HFF-Myc (cell line): ENCODE data around the gene HORMAD2.
"Not testable (repeated sequence)": the region's sequence is repeated elsewhere in the genome, so short reads cannot be mapped to it uniquely, and the experiment has no call there.

Source experiments
- DNase-seq: peaks from one replicate; pipeline ENCODE4 v3.0.0-alpha.2; 2011; ENCODE audit warnings: low read depth; ENCODE audit errors: extremely low read depth
- H3K4me3 ChIP-seq: replicated peaks from 2 replicates; pipeline ENCODE4 v1.5.1; 2011; ENCODE audit warnings: low read depth, mild to moderate bottlenecking, control low read depth, low read length
- CTCF ChIP-seq: IDR thresholded peaks from 2 replicates; pipeline ENCODE4 v1.5.1; 2012; ENCODE audit warnings: mild to moderate bottlenecking, low read depth, low read length, control low read depth; ENCODE audit errors: missing control alignments

Gene HORMAD2

GRCh38 chr22:30097861-30098260, 17.6 kb downstream of the HORMAD2 start:
- no peak for TF ChIP-seq CTCF
- no peak for DNase-seq
- H3K4me3 ChIP-seq, result no peak overlapping the region

- not testable (repeated sequence) for H3K4me3 ChIP-seq, DNase-seq
Observed at GRCh38 chr22:30100770-30101169, 20.5 kb downstream of the HORMAD2 start.

- no peak for DNase-seq
- H3K4me3 ChIP-seq, result no peak overlapping the region
- no peak for TF ChIP-seq CTCF
Observed at GRCh38 chr22:30104501-30105156, 24.4 kb downstream of the HORMAD2 start.

DNA sequence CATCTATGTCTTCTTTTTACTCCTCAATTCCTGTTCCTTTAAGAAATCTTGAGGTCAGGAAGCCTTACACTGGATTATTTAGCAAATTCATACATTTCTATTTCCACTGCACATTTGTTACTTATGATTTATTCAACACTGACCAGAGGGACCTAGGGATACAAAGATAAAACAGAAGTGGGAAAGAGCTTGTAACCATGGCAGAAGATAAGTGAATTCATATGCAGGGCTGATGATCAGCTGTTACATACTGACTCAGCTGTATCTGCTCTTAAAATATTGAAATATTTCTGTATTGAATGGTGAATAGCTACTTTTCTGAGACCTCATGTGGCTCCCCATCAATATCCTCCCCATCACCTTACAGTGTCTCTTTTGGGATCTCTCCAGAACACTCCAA, 25.2 kb downstream of the HORMAD2 start:
- no peak for DNase-seq
- TF ChIP-seq CTCF, result no peak
- H3K4me3 ChIP-seq, result no peak overlapping the region

GRCh38 chr22:30113494-30113893, 33.2 kb downstream of the HORMAD2 start:
- DNase-seq, result no peak
- TF ChIP-seq CTCF, result no peak
- no peak overlapping the region for H3K4me3 ChIP-seq

GRCh38 chr22:30114361-30114760, 34.1 kb downstream of the HORMAD2 start:
- DNase-seq, result no peak
- TF ChIP-seq CTCF, result no peak
- H3K4me3 ChIP-seq, result no peak overlapping the region

DNA sequence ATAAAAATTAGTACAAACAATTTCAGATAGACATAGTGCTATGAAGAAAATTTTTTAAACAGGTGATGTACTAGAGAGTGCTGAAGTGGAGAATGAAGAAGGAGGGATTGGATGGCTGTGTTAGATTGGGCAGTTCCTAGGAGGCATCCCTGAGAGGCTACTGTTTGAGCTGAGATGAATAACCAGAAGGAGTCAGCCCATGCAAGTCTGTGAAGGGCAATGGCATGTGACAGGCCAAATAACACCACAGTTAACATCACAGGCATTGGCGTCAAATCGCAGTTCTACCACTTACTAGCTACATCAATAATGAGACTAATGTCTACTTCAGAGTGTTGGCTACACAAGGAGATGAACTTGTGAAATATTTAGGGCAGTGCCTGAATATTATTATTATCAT, 35.4 kb downstream of the HORMAD2 start:
- H3K4me3 ChIP-seq, result no peak overlapping the region
- no peak for DNase-seq
- no peak for TF ChIP-seq CTCF
